Measurements from ENCODE around the gene RABL3.

DNA sequence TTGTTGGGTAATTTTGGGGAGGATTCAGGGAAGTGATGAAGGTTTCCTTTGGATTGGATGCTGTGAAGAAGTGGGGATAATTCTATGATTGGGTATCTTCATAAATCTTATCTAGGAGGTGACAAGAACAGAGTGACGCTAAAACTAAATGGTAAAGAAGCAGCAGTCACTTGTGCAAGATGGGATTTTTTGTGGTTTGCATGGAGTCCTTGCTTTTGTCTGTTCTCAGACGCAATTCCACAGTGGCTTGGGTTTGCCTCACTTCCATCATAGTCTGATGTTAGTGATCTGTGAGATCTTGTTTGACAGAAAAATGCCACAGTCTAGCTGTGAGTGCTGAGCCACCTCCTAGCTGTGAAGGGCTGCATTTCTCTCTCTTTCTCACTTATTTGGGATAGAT is 27.1 kb upstream of the RABL3 start:
- TF ChIP-seq, protein P1, sequence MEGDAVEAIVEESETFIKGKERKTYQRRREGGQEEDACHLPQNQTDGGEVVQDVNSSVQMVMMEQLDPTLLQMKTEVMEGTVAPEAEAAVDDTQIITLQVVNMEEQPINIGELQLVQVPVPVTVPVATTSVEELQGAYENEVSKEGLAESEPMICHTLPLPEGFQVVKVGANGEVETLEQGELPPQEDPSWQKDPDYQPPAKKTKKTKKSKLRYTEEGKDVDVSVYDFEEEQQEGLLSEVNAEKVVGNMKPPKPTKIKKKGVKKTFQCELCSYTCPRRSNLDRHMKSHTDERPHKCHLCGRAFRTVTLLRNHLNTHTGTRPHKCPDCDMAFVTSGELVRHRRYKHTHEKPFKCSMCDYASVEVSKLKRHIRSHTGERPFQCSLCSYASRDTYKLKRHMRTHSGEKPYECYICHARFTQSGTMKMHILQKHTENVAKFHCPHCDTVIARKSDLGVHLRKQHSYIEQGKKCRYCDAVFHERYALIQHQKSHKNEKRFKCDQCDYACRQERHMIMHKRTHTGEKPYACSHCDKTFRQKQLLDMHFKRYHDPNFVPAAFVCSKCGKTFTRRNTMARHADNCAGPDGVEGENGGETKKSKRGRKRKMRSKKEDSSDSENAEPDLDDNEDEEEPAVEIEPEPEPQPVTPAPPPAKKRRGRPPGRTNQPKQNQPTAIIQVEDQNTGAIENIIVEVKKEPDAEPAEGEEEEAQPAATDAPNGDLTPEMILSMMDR (IDR thresholded peaks at IDR 0.05 in 4 of 5, conservative IDR thresholded peaks at IDR 0.05 in 1 of 5), result no peak
- no peak for TF ChIP-seq POLR2A (IDR thresholded peaks at IDR 0.05)

Measured in gastrocnemius medialis (tissue), 4 donors.